ENCODE measurements around the gene PODXL. TPM values are rescaled to one million over a fixed set of nuclear protein-coding genes. Genes with fewer than 3 reads are reported as not detected.
A peak's percentile ranks its signal among the peaks of the same experiment; 100 is the strongest.
"Not testable (repeated sequence)": the region's sequence is repeated elsewhere in the genome, so short reads cannot be mapped to it uniquely, and the experiment has no call there.

The PODXL gene
- total and polyA plus RNA-seq, 2 experiments from 2014 or later = 220 to 727 TPM

DNA sequence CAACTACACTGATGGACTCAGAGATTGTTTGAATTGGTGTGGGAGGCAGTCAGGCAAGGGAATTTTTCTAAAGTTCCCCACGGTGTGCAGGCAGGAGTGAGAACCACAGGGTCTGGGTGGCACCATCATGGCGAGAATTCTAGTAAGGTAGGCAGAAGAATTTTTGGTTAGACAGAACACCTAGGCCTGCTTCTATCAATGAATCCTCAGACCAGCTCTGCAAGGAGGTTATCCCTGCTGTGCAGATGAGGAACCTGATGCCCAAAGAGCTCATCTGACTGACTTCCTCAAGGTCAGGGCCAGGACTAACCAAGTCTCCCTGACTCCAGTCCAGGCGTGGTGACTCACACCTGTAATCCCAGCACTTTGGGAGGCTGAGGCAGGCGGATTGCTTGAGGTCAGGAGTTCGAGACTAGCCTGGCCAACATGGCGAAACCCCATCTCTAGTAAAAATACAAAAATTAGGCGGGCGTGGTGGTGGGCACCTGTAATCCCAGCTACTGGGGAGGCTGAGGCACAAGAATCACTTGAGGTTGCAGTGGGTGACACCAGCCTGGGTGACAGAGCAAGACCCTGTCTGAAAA is 51.3 kb downstream of the PODXL start:
- H4K20me1 ChIP-seq (replicated peaks; ENCODE audit: insufficient read depth) = peaks cover 56% of the 10 kb centered on the region
- not testable (repeated sequence) for H3K27me3 ChIP-seq (ENCODE audit: insufficient read depth); DNase-seq (ENCODE audit: low spot score); H3K4me2 ChIP-seq; H3K9me2 ChIP-seq (ENCODE audit: insufficient read depth); H3K4me3 Mint-ChIP-seq; H3K9me3 Mint-ChIP-seq; H2AFZ ChIP-seq; H3K4me3 ChIP-seq; ATAC-seq
- H3K27ac ChIP-seq (ENCODE audit: low read depth) = peak overlapping the region; percentile 91
- H3K79me2 ChIP-seq (replicated peaks; ENCODE audit: insufficient read depth) = peaks cover 28% of the 10 kb centered on the region
- H3K36me3 Mint-ChIP-seq (ENCODE audit: low read depth) = peaks cover 99% of the 10 kb centered on the region
- H3F3A ChIP-seq (replicated peaks; ENCODE audit: low read depth) = peaks cover 97% of the 10 kb centered on the region
- H3K27me3 Mint-ChIP-seq (ENCODE audit: insufficient read depth, low read depth, poor library complexity) = peaks cover 55% of the 10 kb centered on the region
- peaks cover 84% of the 10 kb centered on the region for H3K36me3 ChIP-seq (ENCODE audit: insufficient read depth)
- peak overlapping the region; percentile 90 for H3K27ac Mint-ChIP-seq
- peaks cover 16% of the 10 kb centered on the region for H3K4me1 ChIP-seq (ENCODE audit: insufficient read depth)
- H3K4me1 Mint-ChIP-seq = peaks cover 51% of the 10 kb centered on the region

DNA sequence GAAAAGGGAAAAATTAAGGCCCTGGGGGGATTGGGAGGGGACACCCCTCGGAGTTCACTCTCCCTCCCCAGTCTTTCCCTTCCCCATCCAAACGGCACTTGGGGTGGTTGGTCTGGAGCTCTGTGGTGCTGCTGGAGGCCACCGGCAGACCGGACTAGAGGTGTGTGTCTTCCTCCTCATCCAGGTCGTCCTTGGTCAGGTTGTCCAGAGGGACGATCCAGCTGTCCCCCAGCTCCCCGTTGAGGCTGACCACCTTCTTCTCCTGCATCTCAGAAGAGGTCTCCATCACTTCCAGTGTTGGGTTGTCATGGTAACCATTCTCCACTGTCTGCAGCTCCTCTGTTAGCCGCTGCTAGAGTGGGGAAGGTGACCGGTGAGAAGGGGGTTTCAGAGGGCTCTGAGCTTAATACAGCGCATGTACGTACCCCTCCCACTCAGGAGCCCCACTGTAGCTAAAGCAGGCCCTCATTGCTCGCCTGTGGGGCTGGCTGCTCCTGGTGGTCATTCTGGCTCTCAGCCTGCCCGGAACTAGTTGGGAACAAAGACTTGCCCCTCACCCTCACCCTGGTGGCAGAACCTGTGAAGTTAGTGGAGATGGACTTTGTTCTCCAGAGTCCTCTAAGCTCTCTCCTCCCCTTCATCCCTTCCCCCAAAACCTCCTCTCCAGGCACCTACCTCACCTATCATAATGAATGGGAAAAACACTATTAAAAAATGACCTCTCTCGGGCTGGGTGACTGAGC is 52.1 kb downstream of the PODXL start:
- TF ChIP-seq, protein P1, sequence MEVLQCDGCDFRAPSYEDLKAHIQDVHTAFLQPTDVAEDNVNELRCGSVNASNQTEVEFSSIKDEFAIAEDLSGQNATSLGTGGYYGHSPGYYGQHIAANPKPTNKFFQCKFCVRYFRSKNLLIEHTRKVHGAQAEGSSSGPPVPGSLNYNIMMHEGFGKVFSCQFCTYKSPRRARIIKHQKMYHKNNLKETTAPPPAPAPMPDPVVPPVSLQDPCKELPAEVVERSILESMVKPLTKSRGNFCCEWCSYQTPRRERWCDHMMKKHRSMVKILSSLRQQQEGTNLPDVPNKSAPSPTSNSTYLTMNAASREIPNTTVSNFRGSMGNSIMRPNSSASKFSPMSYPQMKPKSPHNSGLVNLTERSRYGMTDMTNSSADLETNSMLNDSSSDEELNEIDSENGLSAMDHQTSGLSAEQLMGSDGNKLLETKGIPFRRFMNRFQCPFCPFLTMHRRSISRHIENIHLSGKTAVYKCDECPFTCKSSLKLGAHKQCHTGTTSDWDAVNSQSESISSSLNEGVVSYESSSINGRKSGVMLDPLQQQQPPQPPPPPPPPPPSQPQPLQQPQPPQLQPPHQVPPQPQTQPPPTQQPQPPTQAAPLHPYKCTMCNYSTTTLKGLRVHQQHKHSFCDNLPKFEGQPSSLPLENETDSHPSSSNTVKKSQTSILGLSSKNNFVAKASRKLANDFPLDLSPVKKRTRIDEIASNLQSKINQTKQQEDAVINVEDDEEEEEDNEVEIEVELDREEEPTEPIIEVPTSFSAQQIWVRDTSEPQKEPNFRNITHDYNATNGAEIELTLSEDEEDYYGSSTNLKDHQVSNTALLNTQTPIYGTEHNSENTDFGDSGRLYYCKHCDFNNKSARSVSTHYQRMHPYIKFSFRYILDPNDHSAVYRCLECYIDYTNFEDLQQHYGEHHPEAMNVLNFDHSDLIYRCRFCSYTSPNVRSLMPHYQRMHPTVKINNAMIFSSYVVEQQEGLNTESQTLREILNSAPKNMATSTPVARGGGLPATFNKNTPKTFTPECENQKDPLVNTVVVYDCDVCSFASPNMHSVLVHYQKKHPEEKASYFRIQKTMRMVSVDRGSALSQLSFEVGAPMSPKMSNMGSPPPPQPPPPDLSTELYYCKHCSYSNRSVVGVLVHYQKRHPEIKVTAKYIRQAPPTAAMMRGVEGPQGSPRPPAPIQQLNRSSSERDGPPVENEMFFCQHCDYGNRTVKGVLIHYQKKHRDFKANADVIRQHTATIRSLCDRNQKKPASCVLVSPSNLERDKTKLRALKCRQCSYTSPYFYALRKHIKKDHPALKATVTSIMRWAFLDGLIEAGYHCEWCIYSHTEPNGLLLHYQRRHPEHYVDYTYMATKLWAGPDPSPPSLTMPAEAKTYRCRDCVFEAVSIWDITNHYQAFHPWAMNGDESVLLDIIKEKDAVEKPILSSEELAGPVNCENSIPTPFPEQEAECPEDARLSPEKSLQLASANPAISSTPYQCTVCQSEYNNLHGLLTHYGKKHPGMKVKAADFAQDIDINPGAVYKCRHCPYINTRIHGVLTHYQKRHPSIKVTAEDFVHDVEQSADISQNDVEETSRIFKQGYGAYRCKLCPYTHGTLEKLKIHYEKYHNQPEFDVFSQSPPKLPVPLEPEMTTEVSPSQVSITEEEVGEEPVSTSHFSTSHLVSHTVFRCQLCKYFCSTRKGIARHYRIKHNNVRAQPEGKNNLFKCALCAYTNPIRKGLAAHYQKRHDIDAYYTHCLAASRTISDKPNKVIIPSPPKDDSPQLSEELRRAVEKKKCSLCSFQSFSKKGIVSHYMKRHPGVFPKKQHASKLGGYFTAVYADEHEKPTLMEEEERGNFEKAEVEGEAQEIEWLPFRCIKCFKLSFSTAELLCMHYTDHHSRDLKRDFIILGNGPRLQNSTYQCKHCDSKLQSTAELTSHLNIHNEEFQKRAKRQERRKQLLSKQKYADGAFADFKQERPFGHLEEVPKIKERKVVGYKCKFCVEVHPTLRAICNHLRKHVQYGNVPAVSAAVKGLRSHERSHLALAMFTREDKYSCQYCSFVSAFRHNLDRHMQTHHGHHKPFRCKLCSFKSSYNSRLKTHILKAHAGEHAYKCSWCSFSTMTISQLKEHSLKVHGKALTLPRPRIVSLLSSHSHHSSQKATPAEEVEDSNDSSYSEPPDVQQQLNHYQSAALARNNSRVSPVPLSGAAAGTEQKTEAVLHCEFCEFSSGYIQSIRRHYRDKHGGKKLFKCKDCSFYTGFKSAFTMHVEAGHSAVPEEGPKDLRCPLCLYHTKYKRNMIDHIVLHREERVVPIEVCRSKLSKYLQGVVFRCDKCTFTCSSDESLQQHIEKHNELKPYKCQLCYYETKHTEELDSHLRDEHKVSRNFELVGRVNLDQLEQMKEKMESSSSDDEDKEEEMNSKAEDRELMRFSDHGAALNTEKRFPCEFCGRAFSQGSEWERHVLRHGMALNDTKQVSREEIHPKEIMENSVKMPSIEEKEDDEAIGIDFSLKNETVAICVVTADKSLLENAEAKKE (CRISPR knock-in tag; IDR thresholded peaks at IDR 0.05) = no peak
- no peak for TF ChIP-seq NANOG (IDR thresholded peaks at IDR 0.05; ENCODE audit: borderline replicate concordance)
- Histone ChIP-seq H3K27me3 (ENCODE audit: insufficient read depth) (no peaks in the 10 kb centered on the region), H3K27ac (ENCODE audit: low read depth) (peak overlapping the region; percentile 91), H3K4me3 (no peak overlapping the region), H3K4me2 (no peak overlapping the region), H3F3A (replicated peaks; ENCODE audit: low read depth) (peaks cover 94% of the 10 kb centered on the region), H3K4me1 (ENCODE audit: insufficient read depth) (peaks cover 16% of the 10 kb centered on the region), H4K20me1 (replicated peaks; ENCODE audit: insufficient read depth) (peaks cover 50% of the 10 kb centered on the region), H3K79me2 (replicated peaks; ENCODE audit: insufficient read depth) (peaks cover 20% of the 10 kb centered on the region), H2AFZ (no peak overlapping the region), H3K36me3 (ENCODE audit: insufficient read depth) (peaks cover 80% of the 10 kb centered on the region), H3K9me2 (ENCODE audit: insufficient read depth) (no peaks in the 10 kb centered on the region)
- Mint-ChIP-seq H3K9me3 (no peaks in the 10 kb centered on the region; the same call in 2 of the 3 replicates), H3K27me3 (ENCODE audit: insufficient read depth, low read depth, poor library complexity) (peaks cover 54% of the 10 kb centered on the region), H3K4me3 (no peak overlapping the region; the same call in 2 of the 3 replicates), H3K36me3 (ENCODE audit: low read depth) (peaks cover 98% of the 10 kb centered on the region), H3K27ac (peak overlapping the region; percentile 90; the same call in 1 of the 2 replicates), H3K4me1 (peaks cover 47% of the 10 kb centered on the region)
- ATAC-seq = no peak
- DNase-seq (ENCODE audit: low spot score) = no peak
